Frontal cortex (tissue), 4 donors: ENCODE data around the gene HAPSTR1. TPM values are rescaled to one million over a fixed set of nuclear protein-coding genes. Genes with fewer than 3 reads are reported as not detected.
"Not testable (repeated sequence)": the region's sequence is repeated elsewhere in the genome, so short reads cannot be mapped to it uniquely, and the experiment has no call there.

Experiments used
- DNase-seq, 2 donors: peaks; one replicate each; pipeline ENCODE4 v3.0.0; 2012; ENCODE audit warnings: low spot score in 2 of 2
- FAIRE-seq: peaks from 2 replicates; lab custom pipeline; 2012; peaks lifted over from hg19 to GRCh38; lab: Jason Lieb, UNC
- total RNA-seq: library from RNA; depleted of rRNA; stranded (reverse); fragments of >200 nt; gene quantifications from one replicate; pipeline ENCODE4 v1.2.3, GENCODE V29; 2014
- donor health status: control.
- donor health status: control.
- donor health status: control.

Gene HAPSTR1
- total RNA-seq, 1 donor from 2014 or later: 132 TPM

DNA sequence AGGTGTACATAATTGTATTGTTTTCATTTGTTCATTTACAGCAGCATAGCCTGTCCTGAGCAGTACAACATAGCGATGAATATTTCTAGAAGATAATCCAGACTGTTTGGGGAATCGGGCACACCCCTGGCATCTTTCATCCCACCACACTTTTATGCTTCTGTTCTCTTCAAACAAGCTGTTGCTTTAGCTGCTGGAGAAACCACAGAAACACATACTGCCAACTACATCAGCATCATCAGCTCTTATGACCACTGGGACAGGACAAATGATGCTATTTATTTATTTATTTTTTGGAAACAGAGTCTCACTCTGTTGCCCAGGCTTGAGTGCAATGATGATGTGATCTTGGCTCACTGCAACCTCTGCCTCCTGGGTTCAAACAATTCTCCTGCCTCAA, 22.6 kb upstream of the HAPSTR1 start:
- FAIRE-seq (no peak), DNase-seq (no peak)

DNA sequence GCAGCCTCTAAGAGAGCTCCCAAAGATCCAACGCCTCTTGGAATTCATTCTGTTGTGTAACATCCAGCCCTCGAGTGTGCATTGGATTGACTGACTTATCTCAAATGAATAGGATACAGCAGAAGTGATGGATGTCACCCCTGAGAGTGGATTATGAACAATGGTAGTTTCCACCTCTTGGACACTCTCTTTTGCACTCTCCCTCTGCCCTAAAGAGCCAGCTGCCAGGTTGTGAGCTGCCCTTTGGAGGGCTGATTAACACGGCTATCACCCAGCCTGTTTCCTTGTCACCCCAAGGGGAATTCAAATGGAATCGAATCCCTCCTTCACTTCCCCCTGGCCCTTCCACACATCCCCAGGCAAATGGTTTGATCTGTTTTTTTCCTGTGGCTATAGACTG, 21.2 kb upstream of the HAPSTR1 start:
- DNase-seq (no peak), FAIRE-seq (no peak)

DNA sequence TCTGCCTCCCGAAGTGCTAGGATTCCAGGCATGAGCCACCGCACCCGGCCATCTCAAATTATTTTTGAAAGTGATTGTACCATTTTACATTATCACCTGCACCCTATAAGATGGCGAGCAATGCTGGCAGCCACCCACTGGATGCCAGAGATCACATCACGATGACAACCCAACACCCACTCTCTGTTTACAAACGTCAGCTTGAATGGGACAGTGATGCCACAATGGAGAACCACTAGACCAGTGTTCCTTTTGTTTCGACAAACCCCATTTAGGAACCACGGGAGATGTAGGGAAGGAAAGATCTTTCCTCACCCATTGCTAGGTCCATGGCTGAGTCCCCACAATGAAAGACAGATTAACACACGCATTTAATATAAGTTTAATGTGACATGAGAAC, 20.1 kb upstream of the HAPSTR1 start:
- DNase-seq: no peak
- no peak for FAIRE-seq

DNA sequence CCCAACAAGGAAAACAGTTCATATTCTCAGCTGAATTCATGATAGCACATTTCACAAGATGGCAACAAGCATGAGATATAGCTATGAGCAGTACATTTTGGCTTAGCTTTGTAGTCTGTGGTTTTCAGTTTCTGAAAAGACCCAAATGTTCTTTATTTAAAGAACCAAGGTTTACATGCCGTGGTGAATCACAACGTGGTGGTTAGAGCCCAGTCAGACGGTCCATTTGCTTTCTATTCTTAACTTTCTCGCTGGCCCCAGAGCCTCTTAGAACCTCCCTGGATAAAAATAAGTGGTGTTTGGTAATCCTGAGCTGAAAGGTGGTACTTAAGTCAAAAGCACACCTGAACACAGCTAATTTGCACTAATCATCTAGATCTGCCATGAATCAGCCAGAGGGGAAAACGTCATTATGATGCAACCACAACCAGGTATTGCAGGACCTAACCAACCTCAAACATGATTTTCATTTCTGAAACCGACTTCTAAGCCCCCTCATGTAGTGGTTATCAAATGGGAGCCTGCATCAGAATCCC, 18.6 kb upstream of the HAPSTR1 start:
- no peak for FAIRE-seq
- DNase-seq: no peak

- FAIRE-seq (no peak), DNase-seq (no peak)
Measured at GRCh38 chr16:9075299-9076071, 16.0 kb upstream of the HAPSTR1 start.

GRCh38 chr16:9077091-9077809, 14.2 kb upstream of the HAPSTR1 start:
- FAIRE-seq (no peak), DNase-seq (no peak)

- FAIRE-seq: not testable (repeated sequence)
Measured at GRCh38 chr16:9078467-9079429, 12.7 kb upstream of the HAPSTR1 start.

GRCh38 chr16:9079430-9079812, 12.0 kb upstream of the HAPSTR1 start:
- DNase-seq (no peak), FAIRE-seq (no peak)

More at GRCh38 chr16:9078467-9079429, 12.7 kb upstream of the HAPSTR1 start:
- DNase-seq: not testable (repeated sequence)

GRCh38 chr16:9081158-9081557, 10.3 kb upstream of the HAPSTR1 start:
- FAIRE-seq: no peak

DNA sequence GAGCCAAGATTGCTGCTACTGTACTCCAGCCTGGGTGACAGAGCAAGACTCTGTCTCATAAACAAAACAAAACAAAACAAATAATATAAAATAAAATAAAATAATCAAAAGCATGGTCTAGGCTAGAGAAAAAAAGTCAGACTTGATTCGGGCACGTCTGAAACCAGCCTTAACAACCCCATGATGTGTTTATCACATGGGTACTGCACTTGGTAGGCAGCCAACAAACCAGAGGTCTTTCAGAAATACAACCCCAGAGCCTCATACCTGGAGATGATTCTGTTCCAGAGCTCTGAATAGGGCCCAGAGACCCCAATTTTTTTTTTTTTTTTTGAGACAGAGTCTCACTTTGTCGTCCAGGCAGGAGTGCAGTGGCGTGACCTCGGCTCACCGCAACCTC, 9.6 kb upstream of the HAPSTR1 start:
- DNase-seq: no peak
- FAIRE-seq: no peak

More at GRCh38 chr16:9081158-9081557, 10.3 kb upstream of the HAPSTR1 start:
- DNase-seq: no peak

GRCh38 chr16:9082422-9082821, 9.0 kb upstream of the HAPSTR1 start:
- DNase-seq: no peak
- no peak for FAIRE-seq

GRCh38 chr16:9087733-9088132, 3.7 kb upstream of the HAPSTR1 start:
- FAIRE-seq, DNase-seq: not testable (repeated sequence)

GRCh38 chr16:9088848-9089247, 2.6 kb upstream of the HAPSTR1 start:
- FAIRE-seq (no peak), DNase-seq (no peak)

DNA sequence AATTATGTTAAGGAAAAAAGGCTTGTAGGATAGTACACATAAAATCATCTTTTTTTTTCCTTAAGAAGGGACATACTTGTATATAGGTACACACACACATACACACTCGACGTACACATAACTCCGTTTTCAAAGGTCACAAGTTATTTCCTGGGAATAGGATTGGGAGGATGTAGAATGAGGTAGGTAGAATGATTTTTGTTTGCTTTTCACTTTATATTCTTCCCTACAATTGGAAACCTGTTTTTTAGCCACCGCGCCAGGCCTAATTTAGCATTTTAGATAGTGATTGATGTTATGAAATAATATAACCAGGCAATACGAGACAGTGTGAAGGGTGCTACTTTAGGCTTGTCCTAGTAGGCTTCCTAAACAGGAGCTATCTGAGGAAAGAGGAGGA, 1.8 kb upstream of the HAPSTR1 start:
- DNase-seq (no peak), FAIRE-seq (no peak)

DNA sequence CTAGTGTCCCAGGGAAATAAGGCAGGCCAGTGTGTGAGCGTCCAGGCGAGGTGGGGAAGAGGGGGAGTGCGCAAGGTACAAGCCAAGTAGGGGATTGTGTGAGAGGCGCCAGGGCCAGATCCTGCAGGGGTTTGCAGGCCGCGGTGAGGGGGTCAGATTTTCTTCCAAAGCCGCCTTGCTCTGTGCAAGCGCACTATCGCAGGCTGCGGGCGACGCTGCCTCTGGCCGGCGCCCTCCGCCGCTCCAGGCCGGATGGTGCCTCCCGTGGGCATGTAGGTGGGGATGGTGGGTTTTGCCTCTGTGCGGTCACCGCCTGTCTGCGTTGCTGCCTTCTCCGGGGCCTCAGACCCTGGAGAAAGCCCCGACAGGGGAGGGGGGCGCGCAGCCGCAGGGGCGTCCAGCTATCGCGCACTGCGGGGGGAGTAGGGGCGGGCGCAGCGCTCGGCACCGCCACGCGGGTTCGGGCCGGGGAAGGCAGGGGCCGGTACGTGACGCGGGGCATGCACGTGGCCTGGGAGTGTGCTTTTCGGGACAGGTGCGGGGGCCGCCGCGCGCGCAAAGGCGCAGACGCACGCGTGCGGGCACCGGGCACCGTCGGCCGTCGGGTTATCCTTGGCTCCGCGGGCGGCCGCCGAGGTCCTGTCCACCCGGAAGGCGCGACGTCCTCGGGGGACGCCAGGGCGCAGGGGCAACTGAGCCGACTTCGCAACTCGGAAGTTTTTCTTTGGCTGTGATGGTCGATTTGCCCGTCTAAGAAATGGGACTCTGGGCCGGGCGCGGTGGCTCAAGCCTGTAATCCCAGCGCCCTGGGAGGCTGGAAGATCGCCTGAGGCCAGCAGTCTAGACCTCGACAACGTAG, 1.1 kb upstream of the HAPSTR1 start:
- FAIRE-seq (no peak), DNase-seq (peak; percentile 35 to 48)

DNA sequence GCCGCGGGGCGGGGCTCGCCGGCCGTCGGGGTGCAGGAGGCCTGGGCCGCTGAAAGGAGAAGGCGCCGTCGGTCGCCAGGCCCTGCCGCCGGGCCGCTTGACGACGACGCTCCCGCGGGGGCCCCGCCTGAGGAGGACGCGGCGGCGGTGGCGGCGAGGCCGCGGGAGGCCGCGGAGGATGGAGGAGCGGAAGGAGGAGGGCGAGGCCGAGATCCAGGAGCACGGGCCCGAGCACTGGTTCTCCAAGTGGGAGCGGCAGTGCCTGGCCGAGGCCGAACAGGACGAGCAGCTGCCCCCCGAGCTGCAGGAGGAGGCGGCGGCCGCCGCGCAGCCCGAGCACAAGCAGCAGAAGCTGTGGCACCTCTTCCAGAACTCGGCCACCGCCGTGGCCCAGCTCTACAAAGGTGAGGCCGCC, 430 bp downstream of the HAPSTR1 start:
- peak in 1 of 2 donors; percentile 55 for DNase-seq
- no peak for FAIRE-seq

- DNase-seq (peak; percentile 22 to 52), FAIRE-seq (no peak)
Measured at GRCh38 chr16:9092282-9092977, 986 bp downstream of the HAPSTR1 start.

GRCh38 chr16:9092978-9093344, 1.5 kb downstream of the HAPSTR1 start:
- FAIRE-seq (no peak), DNase-seq (no peak)
